GOT3 (cell line): ENCODE data around the gene CNOT10.
"Not testable (repeated sequence)": the region's sequence is repeated elsewhere in the genome, so short reads cannot be mapped to it uniquely, and the experiment has no call there.

Source experiments
- DNase-seq: peaks from one replicate; lab custom pipeline; 2025; ENCODE audit warnings: mixed read lengths; lab: John Stamatoyannopoulos, UW

CNOT10 gene

DNA sequence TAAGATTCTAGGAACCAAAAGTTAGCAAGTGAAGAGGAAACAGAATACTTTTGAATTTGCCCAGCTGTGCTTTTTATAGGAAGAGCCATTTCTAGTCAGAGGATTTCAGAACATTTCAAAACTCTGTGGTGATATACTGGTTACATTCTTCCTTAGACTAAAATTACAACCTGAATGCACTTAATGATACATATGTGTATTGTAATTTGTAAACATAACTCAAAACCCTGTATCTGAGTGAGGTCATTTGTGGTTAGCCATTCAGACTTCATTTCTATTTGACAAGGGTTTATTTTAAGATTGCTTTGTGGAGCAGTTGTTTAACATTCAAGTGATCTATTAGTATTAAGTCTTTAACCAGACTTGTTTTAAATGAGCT is 73.4 kb downstream of the CNOT10 start:
- DNase-seq, result no peak

DNA sequence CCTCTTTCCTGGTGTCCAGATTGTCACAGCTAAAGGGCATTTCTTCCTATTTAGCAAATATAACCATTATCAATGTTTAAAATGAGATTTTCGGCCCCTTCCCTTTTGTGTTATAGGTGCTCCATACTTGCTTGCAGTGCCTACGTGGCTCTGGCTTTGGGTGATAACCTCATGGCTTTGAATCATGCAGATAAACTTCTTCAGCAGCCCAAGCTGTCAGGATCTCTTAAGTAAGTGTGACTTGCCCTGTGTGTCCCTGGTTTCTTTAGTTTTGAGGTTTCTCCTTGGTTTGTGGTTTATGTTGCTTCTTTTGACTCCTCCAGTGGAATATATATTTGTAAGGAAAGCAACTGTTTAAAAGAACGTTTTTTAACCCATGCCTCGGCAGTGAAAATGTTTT is 74.4 kb downstream of the CNOT10 start:
- DNase-seq, result no peak

DNA sequence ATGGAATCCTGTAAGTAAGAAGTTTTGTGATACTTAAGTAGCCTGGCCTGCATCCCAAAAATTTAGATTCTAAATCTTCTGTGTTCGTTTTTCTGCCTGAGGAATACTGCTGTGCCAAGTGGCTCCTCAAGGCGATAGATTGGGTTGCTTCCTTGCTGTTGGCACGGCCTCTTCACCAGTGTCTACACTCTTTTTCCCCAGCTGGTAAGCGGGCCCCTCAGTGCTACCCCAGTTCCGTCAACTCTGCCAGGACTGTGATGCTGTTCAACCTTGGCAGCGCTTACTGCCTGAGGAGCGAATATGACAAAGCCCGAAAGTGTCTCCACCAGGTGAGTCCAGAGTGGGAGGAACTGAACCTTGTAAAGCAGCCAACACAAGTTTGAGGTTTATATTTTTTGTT is 79.5 kb downstream of the CNOT10 start:
- no peak for DNase-seq

DNA sequence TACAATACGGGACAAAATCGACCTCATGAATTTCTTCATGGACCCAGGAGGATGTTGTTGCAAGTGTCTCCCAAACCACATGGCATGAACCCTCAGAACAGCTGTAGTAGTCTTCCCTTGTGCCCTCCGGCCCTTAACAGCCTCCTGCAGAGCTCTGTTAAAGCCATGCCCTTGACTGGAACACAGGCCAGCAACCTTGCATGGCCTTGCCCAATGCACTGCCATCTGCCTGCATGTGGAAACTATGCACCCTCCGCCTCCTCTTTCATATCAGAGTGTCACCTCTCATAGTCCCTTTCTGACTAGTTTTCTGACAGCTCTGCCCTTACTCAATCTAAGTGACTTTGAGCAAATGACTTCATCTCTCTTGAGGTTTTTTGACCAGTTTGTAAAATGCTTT is 93.4 kb downstream of the CNOT10 start:
- no peak for DNase-seq

DNA sequence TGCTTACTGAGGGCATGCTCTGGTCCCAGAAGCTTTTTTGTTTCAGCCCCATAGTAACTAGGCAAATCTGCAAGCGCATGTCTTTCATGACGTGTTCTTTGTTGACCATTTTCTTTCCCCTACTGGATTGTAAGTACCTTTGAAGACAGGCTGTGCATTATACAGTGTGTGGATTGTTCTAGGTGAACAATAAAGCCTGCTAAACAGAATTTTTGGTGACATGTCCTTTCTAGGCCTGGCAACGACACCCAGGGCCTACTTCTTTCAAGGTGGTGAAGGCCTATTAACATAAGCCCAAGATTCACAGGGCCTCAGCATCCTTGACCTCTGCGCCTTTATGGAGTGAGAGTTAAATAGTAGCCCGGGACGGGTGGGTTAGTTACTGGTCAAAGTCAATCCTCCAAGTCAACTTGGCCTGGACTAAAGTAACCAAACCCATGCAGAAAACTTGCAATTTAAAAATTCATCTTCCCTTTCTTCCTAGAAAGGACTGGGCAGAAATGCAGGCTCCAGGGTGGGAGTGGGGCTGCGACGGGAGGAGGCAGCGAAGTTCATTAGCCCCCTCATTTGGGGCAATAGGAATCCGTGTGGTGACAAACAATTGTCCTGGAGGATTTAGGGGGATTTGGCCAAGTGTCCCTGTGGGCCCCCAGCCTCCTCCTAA is 95.2 kb downstream of the CNOT10 start:
- DNase-seq, result no peak

DNA sequence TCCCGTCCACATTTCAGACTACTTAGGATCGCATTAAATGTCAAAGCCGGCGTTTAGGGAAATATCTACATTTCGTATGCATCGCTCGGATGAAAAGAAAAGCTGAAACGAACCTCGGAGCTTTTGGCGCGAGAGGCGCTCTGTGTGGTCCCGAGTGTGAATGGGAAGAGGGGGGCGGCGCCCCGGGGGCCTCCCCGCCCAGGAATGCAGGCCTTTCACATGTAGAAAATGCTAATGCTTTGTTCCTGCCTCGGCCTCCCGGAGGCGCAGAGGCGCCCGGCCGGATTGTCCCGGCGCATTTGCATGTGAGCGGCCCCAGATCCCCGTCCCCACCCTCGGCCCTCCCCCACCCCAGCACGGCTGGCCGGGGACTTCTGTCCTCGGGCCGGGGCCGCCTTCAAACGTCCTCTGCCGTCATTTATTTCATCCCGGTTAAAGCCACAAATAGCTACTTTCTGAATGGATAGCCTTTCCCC is 95.8 kb downstream of the CNOT10 start:
- no peak for DNase-seq

DNA sequence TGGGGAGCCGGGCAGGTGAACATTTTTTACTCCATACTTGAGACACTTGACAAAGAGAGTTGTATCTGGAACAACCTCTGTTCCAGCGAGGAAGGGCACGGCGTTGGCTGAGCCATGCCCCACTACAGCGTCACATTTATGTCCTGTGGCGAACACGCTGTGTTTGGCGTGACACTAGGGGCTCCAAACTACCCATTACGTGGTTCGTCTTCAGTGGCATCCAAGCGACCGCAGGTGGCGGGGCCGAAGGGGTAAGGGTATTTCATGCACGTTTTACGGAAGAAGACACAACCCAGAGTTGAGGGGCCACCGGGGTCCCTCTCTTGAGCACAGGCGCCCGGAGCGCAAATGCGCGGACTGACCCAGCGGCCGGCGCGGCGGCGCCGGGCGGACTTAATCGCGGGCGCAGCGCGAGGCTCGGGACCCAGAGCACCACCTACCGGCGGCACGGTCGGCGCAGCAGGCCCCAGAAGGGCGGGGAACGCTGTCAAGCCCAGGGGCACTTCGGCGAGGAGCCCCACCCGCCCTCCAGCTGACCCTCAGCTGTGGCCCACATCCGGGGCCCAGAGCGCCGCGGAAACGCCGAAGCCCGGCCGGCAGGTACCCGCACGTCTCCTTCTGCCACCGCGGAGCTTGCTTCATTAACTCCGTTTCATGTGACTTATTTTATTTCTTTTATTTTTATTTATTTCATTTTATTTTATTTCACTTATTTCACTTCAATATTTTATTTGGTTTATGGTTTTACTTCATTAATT is 96.4 kb downstream of the CNOT10 start:
- peak; percentile 22 for DNase-seq

DNA sequence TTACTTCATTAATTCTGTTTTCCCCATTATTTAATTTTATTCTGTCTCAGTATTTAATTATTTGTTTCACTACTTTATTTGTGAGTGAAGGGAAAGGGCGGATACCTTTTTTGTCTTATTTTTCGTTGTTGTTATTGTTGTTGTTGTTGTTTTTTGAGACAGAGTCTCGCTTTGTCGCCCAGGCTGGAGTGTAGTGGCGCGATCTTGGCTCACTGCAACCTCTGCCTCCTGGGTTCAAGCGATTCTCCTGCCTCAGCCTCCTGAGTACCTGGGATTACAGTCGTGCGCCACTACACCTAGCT is 96.9 kb downstream of the CNOT10 start:
- not testable (repeated sequence) for DNase-seq

DNA sequence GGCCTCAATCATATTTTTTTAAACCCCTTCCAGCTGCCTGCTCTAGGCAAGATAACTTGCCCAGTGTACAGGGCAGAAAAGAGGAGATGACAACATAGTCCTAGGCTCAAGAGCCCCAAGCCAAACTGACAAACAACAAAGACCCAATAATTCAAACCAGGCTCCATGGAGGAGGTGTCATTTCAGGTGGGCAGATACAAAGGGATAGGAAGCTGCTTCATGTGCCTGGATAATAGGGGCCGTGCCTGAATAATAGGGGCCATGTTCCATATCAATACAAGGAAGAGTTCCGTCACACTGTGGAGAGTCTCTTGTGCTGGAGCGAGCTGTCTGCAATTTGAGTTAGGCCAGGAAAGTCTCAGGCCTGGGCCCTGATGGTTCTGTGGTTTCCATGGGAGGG is 97.4 kb downstream of the CNOT10 start:
- no peak for DNase-seq

DNA sequence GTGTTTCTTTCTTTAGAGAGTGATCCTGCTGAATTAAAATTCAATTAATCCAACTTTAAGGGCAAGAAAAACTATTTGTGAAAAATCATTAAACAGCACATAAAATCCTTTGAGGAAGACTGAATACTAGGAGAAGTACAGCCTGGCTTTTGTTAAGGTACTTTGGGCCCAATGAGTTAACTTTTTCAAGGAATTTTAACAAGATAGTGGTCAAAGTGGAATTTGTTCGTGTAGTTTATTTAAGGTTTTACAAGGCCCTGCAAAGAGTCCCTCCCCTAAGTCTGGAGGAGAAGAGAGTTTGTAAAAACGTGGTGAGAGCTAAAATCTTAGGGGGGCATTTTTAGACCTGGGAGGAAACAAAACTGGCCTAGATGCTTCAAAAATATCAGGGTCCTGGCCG is 106.8 kb downstream of the CNOT10 start:
- DNase-seq, result no peak

DNA sequence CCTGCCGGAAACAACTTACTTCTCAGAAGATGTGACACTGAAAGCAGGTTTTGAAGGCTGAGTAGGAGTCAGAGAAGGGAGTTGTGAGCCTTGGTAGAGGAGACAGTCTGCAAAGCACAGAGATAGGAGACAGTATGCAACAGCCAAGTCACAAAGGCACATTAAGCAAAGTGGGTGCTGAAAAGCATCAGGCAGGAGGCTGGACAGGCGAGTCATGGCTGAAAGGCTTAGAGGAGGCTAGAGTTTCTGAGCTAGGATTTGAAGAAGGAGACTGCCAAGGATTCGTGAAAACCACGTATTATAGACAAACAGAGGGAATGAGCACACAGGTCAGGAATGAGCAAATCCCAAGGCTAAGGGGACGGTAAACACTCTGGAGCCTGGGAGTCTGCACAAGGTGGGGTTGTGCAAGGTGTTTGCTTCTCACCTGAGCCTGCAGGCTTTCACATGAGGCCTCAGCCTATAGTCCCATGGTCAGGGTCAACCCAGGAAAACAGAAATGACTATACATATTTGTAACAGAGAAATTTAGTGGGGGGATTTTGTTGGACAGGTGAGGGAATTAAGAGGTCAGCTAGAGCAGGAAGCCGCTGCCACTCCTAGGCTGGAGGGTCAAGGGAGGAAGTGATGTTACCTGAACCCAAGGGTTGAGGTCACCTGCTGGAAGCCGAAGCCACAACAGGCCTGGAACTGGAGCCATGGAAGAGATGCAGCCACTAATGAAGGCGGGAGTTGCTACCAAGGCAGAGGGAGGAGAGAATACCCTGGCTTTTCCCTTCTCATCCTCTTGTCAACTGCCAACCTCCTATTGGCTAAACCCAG is 109.7 kb downstream of the CNOT10 start:
- DNase-seq, result no peak

DNA sequence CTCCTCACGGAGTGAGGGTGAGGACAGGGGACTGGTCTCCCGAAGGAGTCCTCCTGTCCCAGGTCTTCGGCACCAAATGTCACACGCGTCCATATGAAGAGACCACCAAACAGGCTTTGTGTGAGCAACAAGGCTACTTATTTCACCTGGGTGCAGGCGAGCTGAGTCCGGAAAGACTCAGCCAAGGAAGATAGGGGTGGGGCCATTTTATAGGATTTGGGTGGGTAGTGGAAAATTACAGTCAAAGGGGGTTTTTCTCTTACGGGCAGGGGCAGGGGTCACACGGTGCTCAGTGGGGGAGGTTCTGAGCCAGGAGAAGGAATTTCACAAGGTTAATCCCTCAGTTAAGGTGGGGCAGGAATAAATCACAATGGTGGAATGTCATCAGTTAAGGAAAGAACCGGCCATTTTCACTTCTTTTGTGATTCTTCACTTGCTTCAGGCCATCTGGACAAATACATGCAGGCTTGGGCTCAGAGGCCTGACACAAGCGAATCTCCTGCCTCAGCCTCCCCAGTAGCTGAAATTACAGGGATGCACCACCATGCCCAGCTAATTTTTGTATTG is 111.5 kb downstream of the CNOT10 start:
- DNase-seq, result not testable (repeated sequence)

DNA sequence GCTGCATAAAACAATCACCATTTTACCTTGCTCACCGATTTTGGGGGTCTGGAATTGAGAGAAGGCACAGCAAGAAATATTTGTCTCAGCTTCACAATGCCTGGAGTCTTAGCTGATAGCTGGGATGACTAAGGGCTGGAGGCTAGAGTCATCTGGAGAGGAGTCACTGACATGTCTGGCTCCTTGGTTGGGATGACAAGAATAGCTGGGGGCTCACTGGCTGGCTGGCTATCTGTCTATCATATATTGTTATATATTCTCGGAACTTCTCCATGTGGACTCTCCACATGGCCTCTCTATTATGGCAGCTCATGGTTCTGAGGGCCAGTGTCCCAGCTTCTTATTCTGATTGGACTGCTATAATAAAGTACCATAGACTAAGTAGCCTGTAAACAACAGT is 112.8 kb downstream of the CNOT10 start:
- no peak for DNase-seq

DNA sequence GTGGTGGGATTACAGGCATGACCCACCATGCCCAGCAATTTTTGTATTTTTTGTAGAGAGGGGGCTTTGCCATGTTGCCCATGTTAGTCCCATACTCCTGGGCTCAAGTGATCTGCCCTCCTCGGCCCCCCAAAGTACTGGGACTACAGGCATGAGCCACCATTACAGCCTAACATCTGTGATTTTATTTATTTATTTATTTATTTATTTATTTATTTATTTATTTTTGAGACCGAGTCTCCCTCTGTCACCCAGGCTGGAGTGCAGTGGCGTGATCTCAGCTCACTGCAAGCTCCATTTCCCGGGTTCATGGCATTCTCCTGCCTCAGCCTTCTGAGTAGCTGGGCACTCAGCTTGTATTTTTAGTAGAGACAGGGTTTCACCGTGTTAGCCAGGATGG is 116.5 kb downstream of the CNOT10 start:
- DNase-seq, result not testable (repeated sequence)

DNA sequence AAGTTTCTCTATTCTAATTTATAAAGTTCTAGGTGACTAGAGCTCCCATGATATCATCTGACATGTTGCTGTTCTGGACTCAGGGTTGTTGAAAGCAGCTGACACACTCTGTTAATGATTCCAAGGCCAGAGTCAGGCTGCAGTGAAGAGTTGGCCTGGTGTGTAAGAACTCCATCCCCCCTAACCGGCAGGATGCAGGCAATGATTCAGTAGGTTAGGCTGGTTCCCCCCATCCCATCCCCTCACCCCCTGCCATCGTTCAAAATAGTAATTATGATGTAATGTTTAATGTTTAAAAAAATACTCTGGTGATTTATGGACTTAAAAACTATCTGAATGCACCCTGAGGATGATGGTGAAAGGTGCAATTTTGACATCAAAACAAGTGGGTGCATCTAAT is 128.2 kb downstream of the CNOT10 start:
- no peak for DNase-seq

DNA sequence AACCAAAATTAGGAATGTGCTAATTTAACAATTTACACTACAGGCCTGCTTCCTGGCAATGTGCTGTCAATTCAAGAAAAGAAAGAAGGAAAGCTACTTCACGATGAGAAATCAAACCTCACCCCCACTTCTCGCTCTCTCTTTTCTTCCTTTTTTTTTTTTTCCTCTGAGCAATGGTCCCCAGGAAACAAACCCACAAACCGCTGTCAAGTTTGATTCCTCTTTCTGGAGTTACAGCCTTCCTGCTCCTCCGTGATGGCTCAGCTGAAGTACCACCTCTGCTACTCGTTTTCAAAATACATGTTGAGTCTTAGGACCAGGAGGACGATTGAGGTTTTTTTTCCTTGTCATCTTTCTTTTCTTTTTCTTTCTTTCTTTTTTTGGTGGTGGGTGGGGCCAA is 129.4 kb downstream of the CNOT10 start:
- no peak for DNase-seq

DNA sequence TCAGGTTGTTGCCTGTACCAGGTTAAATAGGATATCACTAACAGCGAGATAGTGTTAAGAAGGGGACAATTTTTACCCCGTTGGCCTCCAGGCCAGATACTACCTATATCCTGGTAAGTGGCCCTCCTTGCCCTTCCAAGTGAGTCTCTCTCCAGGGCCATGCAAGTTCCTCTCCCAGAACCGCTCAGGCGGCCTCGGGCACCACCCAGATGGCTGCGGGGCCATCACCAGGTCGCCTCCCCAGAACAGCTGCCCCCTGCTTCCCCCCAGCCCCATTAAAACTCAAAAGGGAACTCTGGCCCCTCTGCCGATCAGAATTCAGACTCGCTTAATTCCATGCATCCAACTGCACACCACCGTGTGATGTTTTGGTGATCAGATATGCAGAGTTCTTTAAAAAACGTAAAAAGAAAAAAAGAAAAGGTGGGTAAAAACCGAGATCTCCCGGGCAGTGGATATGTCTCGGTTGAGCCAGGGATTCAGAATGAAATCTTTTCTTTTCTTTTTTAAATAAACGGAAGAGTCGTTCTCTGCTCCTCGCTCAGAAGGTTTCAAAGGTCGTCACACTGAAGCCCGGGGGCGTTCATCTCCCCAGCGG is 131.0 kb downstream of the CNOT10 start:
- no peak for DNase-seq

DNA sequence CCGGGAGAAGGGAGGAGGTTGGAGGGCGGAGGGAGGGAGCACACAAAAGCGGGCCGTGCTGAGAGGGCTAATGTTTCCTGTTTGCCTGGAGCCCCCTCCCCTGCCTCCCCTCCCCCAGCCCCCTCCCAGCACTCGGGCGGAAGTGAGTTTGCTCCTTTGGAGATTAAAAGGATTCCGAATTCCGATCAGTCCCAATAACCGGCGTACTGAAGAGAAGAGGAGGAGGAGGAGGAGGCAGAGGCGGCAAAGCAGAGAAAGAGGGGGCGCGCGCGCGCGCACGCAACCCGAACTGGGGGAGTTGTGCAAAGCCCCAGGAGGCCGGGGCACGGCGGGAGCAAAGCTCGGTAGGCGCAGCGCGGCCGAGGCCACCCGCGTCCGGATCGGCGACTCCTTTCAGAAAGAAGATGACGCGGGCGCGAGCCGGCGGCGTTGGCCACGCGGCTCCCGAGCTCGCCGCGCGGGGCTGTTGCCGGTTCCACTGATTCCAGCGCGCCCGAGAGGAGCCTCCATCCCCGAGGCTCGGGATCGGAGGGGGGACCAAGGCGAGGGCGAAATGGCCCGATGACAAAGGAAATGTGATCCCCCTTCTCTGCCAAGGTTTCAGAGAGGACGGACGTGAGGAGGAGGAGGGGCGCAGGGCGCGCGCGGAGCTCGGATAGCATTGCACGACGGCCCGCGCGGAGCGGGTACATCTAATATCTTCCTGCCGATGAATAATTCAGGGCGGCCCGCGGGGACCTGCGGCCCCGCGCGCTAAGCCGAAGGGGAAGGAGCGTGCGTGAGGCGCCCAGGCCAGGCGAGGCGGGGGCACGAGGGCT is 131.7 kb downstream of the CNOT10 start:
- no peak for DNase-seq

DNA sequence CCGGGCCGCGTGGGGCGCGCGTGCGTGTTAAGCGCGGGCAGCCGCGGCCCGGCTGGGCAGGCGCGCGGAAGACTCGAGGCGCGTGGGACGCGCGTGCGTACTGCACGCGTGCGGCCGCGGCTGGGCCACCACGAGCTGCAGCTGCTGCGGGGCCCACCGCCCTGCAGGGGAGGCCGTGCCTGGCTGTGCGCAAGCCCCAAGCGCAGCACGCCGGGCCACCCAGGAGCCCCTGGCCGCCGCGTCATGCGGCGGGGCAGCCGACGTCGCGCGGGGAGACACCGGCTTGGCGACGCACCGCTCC is 132.2 kb downstream of the CNOT10 start:
- no peak for DNase-seq

DNA sequence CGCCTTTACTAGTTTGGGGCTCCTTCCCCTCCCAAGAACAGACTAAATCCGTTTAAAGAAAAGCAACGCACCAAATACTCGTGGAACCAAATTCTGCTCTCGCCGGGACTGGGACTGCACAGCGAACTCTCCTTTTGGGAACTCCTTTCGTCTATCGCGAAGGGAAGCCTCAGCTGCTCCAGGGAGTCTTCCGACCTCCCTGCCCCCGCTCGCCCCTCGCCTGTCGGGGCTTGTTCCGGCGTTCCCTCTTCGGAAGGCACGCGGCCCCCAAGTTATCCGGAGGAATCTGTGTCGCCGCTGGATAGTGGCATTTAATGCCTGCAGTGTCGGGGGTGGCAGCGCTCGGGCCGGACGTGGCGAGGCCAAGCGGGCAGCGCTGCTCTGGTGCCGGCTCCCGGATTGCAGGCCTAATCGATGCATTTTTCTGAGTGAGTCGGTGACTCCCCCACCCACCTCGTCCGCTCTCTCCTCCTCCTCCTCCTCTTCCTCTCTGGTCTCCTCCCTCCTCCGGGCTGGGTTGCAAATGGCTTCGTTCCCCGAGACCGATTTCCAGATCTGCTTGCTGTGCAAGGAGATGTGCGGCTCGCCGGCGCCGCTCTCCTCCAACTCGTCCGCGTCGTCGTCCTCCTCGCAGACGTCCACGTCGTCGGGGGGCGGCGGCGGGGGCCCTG is 132.7 kb downstream of the CNOT10 start, which contains the start of gene TRIM71:
TRIM71 (plus strand) TSS at position 440 of the 671 bp plus-strand sequence; CDS start at position 524, 84 bp downstream.
- no peak for DNase-seq
